ENCODE measurements around the gene CA10.

CA10 gene

GRCh38 chr17:51710634-51710979 is 447.9 kb downstream of the CA10 start:
- no peak for DNase-seq

GRCh38 chr17:51709694-51710633 is 448.6 kb downstream of the CA10 start:
- DNase-seq, result no peak

GRCh38 chr17:51707216-51707615 is 451.3 kb downstream of the CA10 start:
- no peak for DNase-seq

GRCh38 chr17:51706093-51706492 is 452.4 kb downstream of the CA10 start:
- DNase-seq, result no peak

GRCh38 chr17:51703361-51704341 is 454.9 kb downstream of the CA10 start:
- DNase-seq, result no peak

GRCh38 chr17:51702963-51703360 is 455.6 kb downstream of the CA10 start:
- DNase-seq, result no peak

- no peak for DNase-seq
Measured at GRCh38 chr17:51701501-51701900, 457.0 kb downstream of the CA10 start.

- no peak for DNase-seq
Measured at GRCh38 chr17:51700011-51700760, 458.3 kb downstream of the CA10 start.

GRCh38 chr17:51699303-51699702 is 459.2 kb downstream of the CA10 start:
- no peak for DNase-seq

- no peak for DNase-seq
Measured at GRCh38 chr17:51692917-51693316, 465.6 kb downstream of the CA10 start.

- no peak for DNase-seq
Measured at GRCh38 chr17:51687887-51688286, 470.6 kb downstream of the CA10 start.

GRCh38 chr17:51685287-51685909 is 473.1 kb downstream of the CA10 start:
- no peak for DNase-seq

GRCh38 chr17:51684214-51684613 is 474.3 kb downstream of the CA10 start:
- no peak for DNase-seq

- DNase-seq, result no peak
Measured at GRCh38 chr17:51683291-51683690, 475.2 kb downstream of the CA10 start.

GRCh38 chr17:51682115-51682514 is 476.4 kb downstream of the CA10 start:
- DNase-seq, result no peak

- DNase-seq, result no peak
Measured at GRCh38 chr17:51677875-51678274, 480.6 kb downstream of the CA10 start.

GRCh38 chr17:51676691-51677487 is 481.6 kb downstream of the CA10 start:
- no peak for DNase-seq

- no peak for DNase-seq
Measured at GRCh38 chr17:51674579-51675255, 483.8 kb downstream of the CA10 start.

- DNase-seq, result no peak
Measured at GRCh38 chr17:51673070-51673469, 485.4 kb downstream of the CA10 start.

- no peak for DNase-seq
Measured at GRCh38 chr17:51672065-51672464, 486.4 kb downstream of the CA10 start.

GRCh38 chr17:51670899-51671298 is 487.6 kb downstream of the CA10 start:
- DNase-seq, result no peak
